Lower leg skin (tissue), 3 donors: ENCODE measurements around the gene MYT1.

Experiments used
- POLR2A ChIP-seq, 2 donors: fragments of 450-650 bp; IDR thresholded peaks; one replicate each; pipeline ENCODE4 v1.6.1; 2016 to 2017; ENCODE audit warnings: antibody characterized with exemption in 2 of 2, mild to moderate bottlenecking in 1 of 2, moderate library complexity in 1 of 2
- TF ChIP-seq, protein P1 (sequence below), 3 donors: fragments of 450-650 bp; IDR thresholded peaks; one replicate each; pipeline ENCODE4 v1.5.1; 2016; ENCODE audit warnings: antibody characterized with exemption in 3 of 3, mild to moderate bottlenecking in 3 of 3, moderate library complexity in 2 of 3

GRCh38 chr20:64169091-64169560 is 4.9 kb downstream of the MYT1 start:
- TF ChIP-seq, protein P1, sequence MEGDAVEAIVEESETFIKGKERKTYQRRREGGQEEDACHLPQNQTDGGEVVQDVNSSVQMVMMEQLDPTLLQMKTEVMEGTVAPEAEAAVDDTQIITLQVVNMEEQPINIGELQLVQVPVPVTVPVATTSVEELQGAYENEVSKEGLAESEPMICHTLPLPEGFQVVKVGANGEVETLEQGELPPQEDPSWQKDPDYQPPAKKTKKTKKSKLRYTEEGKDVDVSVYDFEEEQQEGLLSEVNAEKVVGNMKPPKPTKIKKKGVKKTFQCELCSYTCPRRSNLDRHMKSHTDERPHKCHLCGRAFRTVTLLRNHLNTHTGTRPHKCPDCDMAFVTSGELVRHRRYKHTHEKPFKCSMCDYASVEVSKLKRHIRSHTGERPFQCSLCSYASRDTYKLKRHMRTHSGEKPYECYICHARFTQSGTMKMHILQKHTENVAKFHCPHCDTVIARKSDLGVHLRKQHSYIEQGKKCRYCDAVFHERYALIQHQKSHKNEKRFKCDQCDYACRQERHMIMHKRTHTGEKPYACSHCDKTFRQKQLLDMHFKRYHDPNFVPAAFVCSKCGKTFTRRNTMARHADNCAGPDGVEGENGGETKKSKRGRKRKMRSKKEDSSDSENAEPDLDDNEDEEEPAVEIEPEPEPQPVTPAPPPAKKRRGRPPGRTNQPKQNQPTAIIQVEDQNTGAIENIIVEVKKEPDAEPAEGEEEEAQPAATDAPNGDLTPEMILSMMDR (IDR thresholded peaks at IDR 0.05) = no peak
- TF ChIP-seq POLR2A (IDR thresholded peaks at IDR 0.05) = no peak
